ENCODE measurements around the gene PTGES. TPM values are rescaled to one million over a fixed set of nuclear protein-coding genes. Genes with fewer than 3 reads are reported as not detected.

The PTGES gene
- total and polyA plus RNA-seq, 2 donors (not counting 1 experiment from before 2014, with no cell fraction given), result 9.6 to 13.3 TPM

DNA sequence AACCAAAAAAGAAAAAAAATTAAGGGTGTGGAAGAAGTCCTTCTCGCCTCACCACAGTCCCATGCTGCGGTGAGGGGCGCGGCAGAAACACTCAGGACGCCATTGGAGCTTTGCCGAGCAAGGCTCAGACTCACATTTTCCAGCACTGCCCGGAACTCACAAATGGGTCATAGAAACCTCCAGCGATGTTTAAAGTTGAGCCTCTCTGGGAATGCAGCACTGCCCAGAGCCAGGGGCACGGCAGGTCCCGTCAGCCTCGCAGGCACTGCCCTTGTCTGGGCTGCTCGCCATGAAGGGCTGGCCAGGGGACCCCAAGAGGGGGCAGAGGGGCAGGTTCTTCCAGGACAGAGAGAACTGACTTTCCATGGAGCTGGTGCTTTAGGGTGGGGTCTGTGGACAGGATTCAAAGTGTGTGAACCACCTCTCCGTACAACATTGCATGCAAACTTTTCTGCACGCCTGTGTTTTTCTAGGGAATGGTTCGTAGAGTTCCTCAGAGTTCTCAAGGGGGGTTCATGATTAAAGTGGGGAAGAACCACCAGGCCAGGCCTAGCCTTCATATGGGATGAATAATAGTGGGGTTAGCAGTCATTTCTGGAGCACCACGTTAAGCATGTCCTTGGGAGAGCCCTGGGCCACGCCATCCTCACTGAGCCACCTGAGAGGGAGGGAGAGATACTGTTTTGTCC, 49.0 kb downstream of the PTGES start:
- DNase-seq (ENCODE audit: low read depth in 2 of 2), result peak; percentile 31 to 53
- H3K27ac ChIP-seq (ENCODE audit: insufficient read depth, low read length), result peak overlapping the region; percentile 50
- H3K4me3 ChIP-seq (replicated peaks in 1 of 4; ENCODE audit: control extremely low read depth in 1 of 4, insufficient read depth in 1 of 4, low read depth in 3 of 4, low read length in 4 of 4), result peak overlapping the region in 1 of 4 experiments; percentile 14
- H3K4me2 ChIP-seq (ENCODE audit: extremely low read depth, insufficient read depth, low read length), result peak overlapping the region; percentile 4
- H2AFZ ChIP-seq (ENCODE audit: low read length), result no peak overlapping the region
- no peaks in the 10 kb centered on the region for H3K36me3 ChIP-seq (ENCODE audit: control insufficient read depth, insufficient read depth, low read length)
- peaks cover 7% of the 10 kb centered on the region for H3K4me1 ChIP-seq (ENCODE audit: control insufficient read depth, extremely low read depth, insufficient read depth, low read length)
- H3K27me3 ChIP-seq (ENCODE audit: control insufficient read depth, insufficient read depth, low read length), result no peaks in the 10 kb centered on the region
- H3K79me2 ChIP-seq (ENCODE audit: control insufficient read depth, insufficient read depth, low read length), result no peaks in the 10 kb centered on the region
- no peaks in the 10 kb centered on the region for H3K9me3 ChIP-seq (ENCODE audit: control insufficient read depth, insufficient read depth, low read depth, low read length)
- no peaks in the 10 kb centered on the region for H4K20me1 ChIP-seq (ENCODE audit: control insufficient read depth, extremely low read depth, insufficient read depth, low read length)
- no peak for TF ChIP-seq EZH2 (IDR thresholded peaks at IDR 0.05; ENCODE audit: low read length, missing control alignments)
- TF ChIP-seq, protein P1, sequence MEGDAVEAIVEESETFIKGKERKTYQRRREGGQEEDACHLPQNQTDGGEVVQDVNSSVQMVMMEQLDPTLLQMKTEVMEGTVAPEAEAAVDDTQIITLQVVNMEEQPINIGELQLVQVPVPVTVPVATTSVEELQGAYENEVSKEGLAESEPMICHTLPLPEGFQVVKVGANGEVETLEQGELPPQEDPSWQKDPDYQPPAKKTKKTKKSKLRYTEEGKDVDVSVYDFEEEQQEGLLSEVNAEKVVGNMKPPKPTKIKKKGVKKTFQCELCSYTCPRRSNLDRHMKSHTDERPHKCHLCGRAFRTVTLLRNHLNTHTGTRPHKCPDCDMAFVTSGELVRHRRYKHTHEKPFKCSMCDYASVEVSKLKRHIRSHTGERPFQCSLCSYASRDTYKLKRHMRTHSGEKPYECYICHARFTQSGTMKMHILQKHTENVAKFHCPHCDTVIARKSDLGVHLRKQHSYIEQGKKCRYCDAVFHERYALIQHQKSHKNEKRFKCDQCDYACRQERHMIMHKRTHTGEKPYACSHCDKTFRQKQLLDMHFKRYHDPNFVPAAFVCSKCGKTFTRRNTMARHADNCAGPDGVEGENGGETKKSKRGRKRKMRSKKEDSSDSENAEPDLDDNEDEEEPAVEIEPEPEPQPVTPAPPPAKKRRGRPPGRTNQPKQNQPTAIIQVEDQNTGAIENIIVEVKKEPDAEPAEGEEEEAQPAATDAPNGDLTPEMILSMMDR (conservative IDR thresholded peaks at IDR 0.05 in 1 of 2, IDR thresholded peaks at IDR 0.05 in 1 of 2; ENCODE audit: low read depth in 1 of 2, low read length in 2 of 2), result no peak
- no peak overlapping the region for H3K9ac ChIP-seq (ENCODE audit: insufficient read depth, low read length)

DNA sequence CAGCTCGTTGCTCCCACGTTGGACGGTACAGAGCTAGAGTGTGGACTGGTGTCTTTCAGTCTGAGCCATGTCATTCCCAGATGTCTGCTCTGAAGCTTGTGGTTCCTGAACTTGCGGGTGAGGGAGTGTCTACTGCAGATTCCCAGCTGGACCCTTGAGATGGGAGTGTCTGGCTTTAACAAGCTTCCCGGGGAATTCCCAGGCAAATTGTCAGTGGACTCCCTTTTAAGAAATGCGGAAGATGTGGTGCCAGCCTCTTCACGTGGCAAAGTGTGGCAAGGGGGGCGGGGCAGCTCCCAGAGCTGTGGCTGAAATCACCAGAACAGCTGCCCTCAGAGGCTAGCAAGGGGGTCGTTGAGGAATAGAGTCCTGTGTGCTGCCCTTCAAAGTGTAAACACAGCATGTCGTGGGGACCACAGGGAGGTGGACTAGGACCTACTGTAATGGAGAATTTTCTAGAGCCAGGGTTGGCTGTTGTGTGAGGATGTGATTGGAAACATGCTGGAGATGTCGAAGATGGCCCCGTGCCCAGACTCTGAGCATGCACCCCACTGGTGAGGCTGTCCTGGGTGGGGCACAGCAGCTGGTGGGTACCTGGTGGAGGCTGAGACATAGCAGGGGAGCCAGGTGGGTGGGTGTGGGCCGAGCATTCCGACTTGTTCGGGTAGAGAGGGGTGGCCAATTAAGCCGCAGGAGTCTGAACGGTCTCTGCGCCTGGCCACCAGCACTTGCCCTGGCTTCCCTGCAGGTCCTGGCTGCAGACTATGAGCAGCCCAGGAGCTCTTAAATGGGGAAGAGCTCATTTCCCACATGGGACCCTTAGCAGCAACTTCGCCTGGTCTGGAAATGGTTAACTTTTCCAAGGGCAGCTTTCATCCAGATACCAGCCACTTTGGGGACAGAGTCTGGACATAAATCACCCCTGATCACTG, 50.0 kb downstream of the PTGES start:
- Histone ChIP-seq H3K27ac (ENCODE audit: insufficient read depth, low read length) (peak overlapping the region; percentile 50), H2AFZ (ENCODE audit: low read length) (no peak overlapping the region), H3K27me3 (ENCODE audit: control insufficient read depth, insufficient read depth, low read length) (no peaks in the 10 kb centered on the region), H3K4me3 (replicated peaks in 1 of 4; ENCODE audit: control extremely low read depth in 1 of 4, insufficient read depth in 1 of 4, low read depth in 3 of 4, low read length in 4 of 4) (peak overlapping the region in 1 of 4 experiments; percentile 14), H3K79me2 (ENCODE audit: control insufficient read depth, insufficient read depth, low read length) (no peaks in the 10 kb centered on the region), H4K20me1 (ENCODE audit: control insufficient read depth, extremely low read depth, insufficient read depth, low read length) (no peaks in the 10 kb centered on the region), H3K9me3 (ENCODE audit: control insufficient read depth, insufficient read depth, low read depth, low read length) (no peaks in the 10 kb centered on the region), H3K36me3 (ENCODE audit: control insufficient read depth, insufficient read depth, low read length) (no peaks in the 10 kb centered on the region), H3K4me2 (ENCODE audit: extremely low read depth, insufficient read depth, low read length) (peak overlapping the region; percentile 4), H3K9ac (ENCODE audit: insufficient read depth, low read length) (no peak overlapping the region), H3K4me1 (ENCODE audit: control insufficient read depth, extremely low read depth, insufficient read depth, low read length) (peaks cover 7% of the 10 kb centered on the region)
- TF ChIP-seq, protein P1 (conservative IDR thresholded peaks at IDR 0.05 in 1 of 2, IDR thresholded peaks at IDR 0.05 in 1 of 2; ENCODE audit: low read depth in 1 of 2, low read length in 2 of 2), result no peak
- no peak for TF ChIP-seq EZH2 (IDR thresholded peaks at IDR 0.05; ENCODE audit: low read length, missing control alignments)
- DNase-seq (ENCODE audit: low read depth in 2 of 2), result peak; percentile 73 to 74

DNA sequence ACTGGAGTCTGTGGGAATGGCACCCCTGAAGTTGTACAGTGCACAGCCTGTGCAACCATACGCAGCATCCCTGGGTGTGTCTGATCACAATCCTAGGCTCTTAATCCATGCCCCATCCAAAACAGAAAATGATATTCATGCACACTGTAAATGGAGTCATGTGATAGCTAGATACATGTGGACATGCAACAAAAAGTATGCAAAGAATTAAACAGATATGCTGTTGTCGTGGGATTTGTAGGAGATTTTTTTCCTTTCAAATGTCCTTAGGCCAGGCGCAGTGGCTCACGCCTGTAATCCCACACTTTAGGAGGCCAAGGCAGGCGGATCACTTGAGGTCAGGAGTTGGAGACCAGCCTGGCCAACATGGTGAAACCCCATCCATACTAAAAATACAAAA, 51.3 kb downstream of the PTGES start:
- H2AFZ ChIP-seq (ENCODE audit: low read length), result no peak overlapping the region
- H4K20me1 ChIP-seq (ENCODE audit: control insufficient read depth, extremely low read depth, insufficient read depth, low read length), result no peaks in the 10 kb centered on the region
- no peak overlapping the region for H3K4me2 ChIP-seq (ENCODE audit: extremely low read depth, insufficient read depth, low read length)
- DNase-seq (ENCODE audit: low read depth in 2 of 2), result no peak
- peaks cover 12% of the 10 kb centered on the region for H3K4me1 ChIP-seq (ENCODE audit: control insufficient read depth, extremely low read depth, insufficient read depth, low read length)
- H3K9me3 ChIP-seq (ENCODE audit: control insufficient read depth, insufficient read depth, low read depth, low read length), result no peaks in the 10 kb centered on the region
- no peak overlapping the region for H3K4me3 ChIP-seq (replicated peaks in 1 of 4; ENCODE audit: control extremely low read depth in 1 of 4, insufficient read depth in 1 of 4, low read depth in 3 of 4, low read length in 4 of 4)
- no peak overlapping the region for H3K9ac ChIP-seq (ENCODE audit: insufficient read depth, low read length)
- no peaks in the 10 kb centered on the region for H3K79me2 ChIP-seq (ENCODE audit: control insufficient read depth, insufficient read depth, low read length)
- no peak for TF ChIP-seq EZH2 (IDR thresholded peaks at IDR 0.05; ENCODE audit: low read length, missing control alignments)
- TF ChIP-seq, protein P1 (conservative IDR thresholded peaks at IDR 0.05 in 1 of 2, IDR thresholded peaks at IDR 0.05 in 1 of 2; ENCODE audit: low read depth in 1 of 2, low read length in 2 of 2), result no peak
- no peaks in the 10 kb centered on the region for H3K27me3 ChIP-seq (ENCODE audit: control insufficient read depth, insufficient read depth, low read length)
- no peak overlapping the region for H3K27ac ChIP-seq (ENCODE audit: insufficient read depth, low read length)
- no peaks in the 10 kb centered on the region for H3K36me3 ChIP-seq (ENCODE audit: control insufficient read depth, insufficient read depth, low read length)

All from fibroblast of lung (primary cell).